Uterus (tissue), 2 donors: ENCODE measurements around the gene R3HDM2.

Experiments
- CTCF ChIP-seq, 4 experiments: fragments of 200-600 bp in 2 of 4; fragments of 450-650 bp in 2 of 4; sonication (generic) in 2 of 4; IDR thresholded peaks; one replicate each; pipeline ENCODE4 v1.5.1; 2016 to 2019; ENCODE audit warnings: antibody characterized with exemption in 4 of 4, mild to moderate bottlenecking in 2 of 4, moderate library complexity in 1 of 4
- POLR2A ChIP-seq, 2 donors: fragments of 450-650 bp; IDR thresholded peaks; one replicate each; pipeline ENCODE4 v1.6.1; 2016; ENCODE audit warnings: antibody characterized with exemption in 2 of 2, mild to moderate bottlenecking in 1 of 2, moderate library complexity in 1 of 2

- TF ChIP-seq CTCF (IDR thresholded peaks at IDR 0.05), result no peak
- TF ChIP-seq POLR2A (IDR thresholded peaks at IDR 0.05), result no peak
Observed at GRCh38 chr12:57330992-57331391, 99.9 kb downstream of the R3HDM2 start.
